ENCODE data around the gene MARF1. TPM values are rescaled to one million over a fixed set of nuclear protein-coding genes. Genes with fewer than 3 reads are reported as not detected.

MARF1 gene
- total and polyA plus RNA-seq, 9 of the 15 experiments (the other 6 are each of a cell fraction or from before 2014, with no cell fraction given), result 4.7 to 33.2 (median 11.7) TPM

DNA sequence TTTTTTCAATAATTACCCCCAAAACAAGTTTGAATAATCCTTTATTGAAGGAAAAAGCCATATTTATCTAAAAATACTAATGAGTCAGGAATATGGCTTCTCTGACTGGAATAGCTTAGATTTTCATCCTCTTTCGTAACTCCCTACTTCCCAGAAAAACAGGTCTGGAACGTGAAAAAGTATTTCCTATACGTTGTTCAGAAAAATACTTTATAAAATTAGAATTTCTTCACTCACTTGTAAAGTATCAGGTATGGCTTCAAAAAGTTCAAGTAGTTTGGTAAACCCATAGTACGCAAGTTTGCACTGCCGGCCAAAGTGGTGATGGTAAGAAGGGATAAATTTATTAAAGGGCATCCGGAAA is 33.7 kb downstream of the MARF1 start:
- ATAC-seq, result no peak
- H3K36me3 ChIP-seq (ENCODE audit: control insufficient read depth, insufficient read depth, low read length), result peaks cover 55% of the 10 kb centered on the region

More for the DNA sequence above, 33.7 kb downstream of the MARF1 start:
- 92% methylated on average over 6 of the region's 6 CpGs for WGBS (ENCODE audit: insufficient coverage, low coverage, missing lambda C conversion rate)
- H3K4me1 ChIP-seq (replicated peaks in 1 of 2; ENCODE audit: control insufficient read depth in 2 of 2, insufficient read depth in 2 of 2, low read length in 2 of 2), result no peaks in the 10 kb centered on the region; a peak in 3 of 5 replicates
- DNase-seq (ENCODE audit: extremely low read depth in 1 of 4, low spot score in 3 of 4), result no peak
- no peak overlapping the region for H3K27ac ChIP-seq (ENCODE audit: extremely low read depth, low read depth, low read length)
- CTCF ChIA-PET (ENCODE audit: low intra/inter-chr PET ratio), result no interaction called here
- no peak overlapping the region for H3K9ac ChIP-seq (ENCODE audit: insufficient read depth in 1 of 2, low read depth in 2 of 2, low read length in 2 of 2)
- H3K4me3 ChIP-seq, result no peak overlapping the region
- H3K4me2 ChIP-seq (ENCODE audit: insufficient read depth, low read length), result no peak overlapping the region
- no TSS peak for BruUV-seq (replicated peaks)
- H4K20me1 ChIP-seq (replicated peaks; ENCODE audit: control insufficient read depth, insufficient read depth, low read length), result no peaks in the 10 kb centered on the region
- POLR2A ChIA-PET, result interaction anchor here (0.9 kb wide), 1 partner anchor 12 kb away, joined by 3 read pairs; no protein-coding TSS in a partner anchor
- intact Hi-C loops (cut with micrococcal nuclease) (no loop called here), in situ Hi-C loops (cut with MboI) (no loop called here)
- FAIRE-seq, result no peak
- no peak overlapping the region for H2AFZ ChIP-seq (ENCODE audit: low read depth, low read length)
- TF ChIP-seq HNRNPUL1 (IDR thresholded peaks at IDR 0.05; ENCODE audit: low read length), result no peak
- TF ChIP-seq ZNF239 (CRISPR knock-in tag; IDR thresholded peaks at IDR 0.05), result no peak
- TF ChIP-seq ZKSCAN3 (CRISPR knock-in tag; IDR thresholded peaks at IDR 0.05), result no peak
- TF ChIP-seq BACH1 (tag; IDR thresholded peaks at IDR 0.05), result no peak
- TF ChIP-seq CBX8 (IDR thresholded peaks at IDR 0.05; ENCODE audit: borderline replicate concordance, extremely low read depth, low read depth, low read length, poor library complexity, severe bottlenecking), result no peak
- no peak for TF ChIP-seq ZNF217 (CRISPR knock-in tag; IDR thresholded peaks at IDR 0.05)
- TF ChIP-seq CHCHD3 (CRISPR knock-in tag; IDR thresholded peaks at IDR 0.05), result no peak
- TF ChIP-seq MBD2 (IDR thresholded peaks at IDR 0.05; ENCODE audit: borderline replicate concordance, low read depth), result no peak
- no peak for TF ChIP-seq SMAD1 (IDR thresholded peaks at IDR 0.05; ENCODE audit: low read depth, low read length, partially characterized antibody)
- TF ChIP-seq ZNF764 (CRISPR knock-in tag; IDR thresholded peaks at IDR 0.05; ENCODE audit: low read depth), result no peak
- TF ChIP-seq ZNF696 (CRISPR knock-in tag; conservative IDR thresholded peaks at IDR 0.05), result no peak
- no peak for TF ChIP-seq RBBP5 (IDR thresholded peaks at IDR 0.05; ENCODE audit: borderline replicate concordance, insufficient read depth, low read length, poor library complexity, severe bottlenecking)
- no peak for TF ChIP-seq SMARCC2 (IDR thresholded peaks at IDR 0.05; ENCODE audit: low read depth)
- TF ChIP-seq THRAP3 (IDR thresholded peaks at IDR 0.05; ENCODE audit: borderline replicate concordance), result no peak
- no peaks in the 10 kb centered on the region for H3K79me2 ChIP-seq (ENCODE audit: control insufficient read depth, insufficient read depth, low read length)
- no peaks in the 10 kb centered on the region for H3K9me3 ChIP-seq (replicated peaks; ENCODE audit: control insufficient read depth, insufficient read depth, low read depth, low read length)
- no peaks in the 10 kb centered on the region for H3K27me3 ChIP-seq (ENCODE audit: control insufficient read depth in 2 of 2, insufficient read depth in 2 of 2, low read length in 2 of 2)
- H3K9me1 ChIP-seq (ENCODE audit: control insufficient read depth, insufficient read depth, low read length), result peaks cover 7% of the 10 kb centered on the region
